CD4-positive, alpha-beta T cell treated with Interferon gamma for 1 hour (primary cell): Measurements from ENCODE around the gene WASL.

Experiments
- DNase-seq: peaks from one replicate; pipeline ENCODE4 v3.0.0-alpha.2; 2020

The WASL gene

DNA sequence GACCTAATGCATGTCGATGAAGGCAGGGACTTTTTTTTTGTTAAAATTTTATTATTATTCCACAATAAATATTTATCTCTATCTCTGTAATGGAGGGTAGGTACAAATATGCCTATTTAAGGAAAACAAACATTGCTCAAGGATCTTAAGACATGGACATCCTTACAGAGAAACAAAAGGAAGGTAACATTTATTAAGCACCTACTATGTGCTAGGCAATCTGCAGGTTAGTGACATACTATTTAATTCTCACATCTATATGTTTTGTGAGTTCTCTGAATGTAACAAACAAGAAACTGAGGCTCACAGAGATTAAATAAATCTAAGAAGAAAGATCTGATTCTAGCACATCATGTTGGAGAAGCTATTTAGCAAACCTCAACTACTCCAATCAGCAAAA, 61.1 kb downstream of the WASL start:
- no peak for DNase-seq

DNA sequence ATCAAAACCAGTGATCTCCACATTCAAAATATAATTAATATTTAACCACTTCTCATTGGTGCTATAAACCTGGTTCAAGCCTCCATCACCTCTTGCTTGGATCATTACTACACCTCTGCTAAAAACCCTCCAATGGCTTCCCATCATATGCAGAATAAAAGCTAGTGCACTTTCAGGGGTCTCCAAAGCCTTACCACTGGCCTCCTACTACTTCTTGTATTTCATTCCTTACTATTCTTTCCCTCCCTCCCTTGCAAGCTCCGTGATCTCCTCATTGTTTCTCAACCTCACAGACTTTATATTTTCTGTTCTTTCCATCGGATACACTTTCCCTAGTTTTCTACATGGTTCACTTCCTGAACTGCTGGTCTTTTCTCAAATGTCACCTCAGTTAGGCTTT, 61.6 kb downstream of the WASL start:
- DNase-seq, result no peak

DNA sequence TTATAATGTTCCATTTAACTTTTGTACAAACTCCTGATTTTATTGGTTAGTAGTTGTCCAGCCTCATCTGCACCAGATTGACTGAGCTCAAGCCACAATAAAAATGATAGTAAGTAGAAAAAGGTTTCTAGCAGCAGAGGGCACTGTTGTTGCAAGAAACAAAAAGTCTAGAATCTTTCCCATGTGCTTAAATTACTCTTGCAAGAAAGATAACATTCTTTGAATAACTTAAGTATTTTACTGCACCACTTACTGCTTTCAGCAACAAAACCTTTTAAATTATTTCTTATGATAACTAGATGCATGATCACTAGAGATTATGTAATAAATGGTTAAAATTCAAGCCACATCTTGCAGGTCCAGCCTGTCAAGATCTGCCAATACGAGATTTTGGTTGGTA, 66.1 kb downstream of the WASL start:
- no peak for DNase-seq

DNA sequence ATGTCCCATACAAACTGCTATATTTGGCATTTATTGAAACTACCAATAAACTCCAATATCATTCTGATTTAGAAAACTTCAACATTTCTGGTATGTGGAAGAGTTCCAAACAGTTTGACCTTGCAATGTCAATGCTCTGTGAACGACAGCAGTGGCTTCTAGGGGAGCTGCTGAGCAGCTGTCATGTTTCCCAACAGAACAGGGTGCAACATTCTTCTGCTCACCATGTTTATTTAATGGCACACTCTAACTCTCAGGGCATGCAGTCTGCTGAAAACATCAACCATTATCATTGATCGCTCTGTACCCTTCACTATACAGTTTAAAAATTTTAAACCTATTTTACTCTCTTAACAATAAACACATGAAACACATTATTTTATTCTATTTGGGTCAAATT, 67.2 kb downstream of the WASL start:
- no peak for DNase-seq

DNA sequence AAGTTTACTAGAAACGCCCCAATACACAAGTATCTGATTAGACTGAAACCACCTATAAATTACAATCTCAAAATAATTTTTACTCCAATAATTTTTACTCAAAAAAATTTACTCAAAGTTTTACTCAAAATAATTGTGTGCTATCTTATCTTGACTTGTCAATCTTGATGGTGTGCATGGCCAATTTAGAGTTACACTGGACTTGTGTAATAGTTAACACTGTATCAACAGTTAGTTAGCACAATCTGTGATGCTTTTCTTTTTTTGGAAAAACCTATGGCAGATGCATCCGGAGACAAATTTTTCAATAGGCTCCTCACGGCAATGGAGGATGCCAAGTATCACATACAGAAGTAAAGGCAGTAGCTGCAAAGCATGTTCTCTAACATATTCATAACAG, 68.2 kb downstream of the WASL start:
- DNase-seq, result no peak

DNA sequence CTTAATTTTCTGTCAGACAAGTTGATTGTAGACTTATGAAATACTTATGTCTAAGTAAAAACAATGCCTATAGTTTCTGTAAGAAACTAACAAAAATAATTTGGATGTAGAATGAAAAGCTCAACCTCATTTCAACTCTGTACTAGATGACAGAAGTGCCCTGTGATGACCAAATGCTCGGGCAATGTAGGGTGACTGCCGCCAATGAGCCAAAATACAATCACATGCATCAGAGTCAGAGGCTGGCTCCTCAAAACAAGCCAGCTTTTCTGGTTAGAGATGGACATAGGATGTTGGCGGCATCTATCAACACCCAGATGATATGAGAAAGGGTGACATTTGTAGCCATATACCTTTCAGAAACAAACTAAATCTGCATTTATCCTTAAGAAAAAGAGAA, 69.2 kb downstream of the WASL start:
- no peak for DNase-seq

DNA sequence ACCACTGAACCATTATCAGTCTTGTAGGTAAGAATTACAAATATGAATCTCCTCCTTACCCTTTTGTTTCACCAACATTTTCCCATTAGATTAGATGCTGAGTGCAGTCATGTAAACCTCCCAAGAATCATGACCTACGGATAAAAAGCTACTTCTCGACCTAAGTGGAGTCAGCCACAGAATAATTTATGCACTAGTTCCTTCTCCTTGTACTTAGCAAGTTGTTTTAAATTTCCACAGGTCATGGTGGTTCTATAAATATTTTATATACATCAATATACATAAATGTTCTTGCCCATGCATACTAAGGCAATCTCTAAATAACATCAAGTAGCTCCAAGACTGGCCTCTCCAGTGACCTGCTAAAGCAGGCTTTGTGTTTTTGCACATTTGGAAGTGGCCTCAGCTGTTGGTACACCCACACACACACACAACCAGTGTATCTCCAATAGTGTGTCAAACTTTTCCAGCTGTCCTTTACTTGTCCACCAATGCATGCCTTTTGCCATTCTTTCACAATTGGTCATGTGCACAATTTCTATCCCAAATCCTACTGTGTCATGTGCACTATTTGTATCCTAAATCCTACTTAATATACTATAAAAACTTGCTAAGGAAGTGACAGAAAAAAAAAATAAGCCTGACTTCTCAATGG, 71.6 kb downstream of the WASL start:
- DNase-seq, result no peak

DNA sequence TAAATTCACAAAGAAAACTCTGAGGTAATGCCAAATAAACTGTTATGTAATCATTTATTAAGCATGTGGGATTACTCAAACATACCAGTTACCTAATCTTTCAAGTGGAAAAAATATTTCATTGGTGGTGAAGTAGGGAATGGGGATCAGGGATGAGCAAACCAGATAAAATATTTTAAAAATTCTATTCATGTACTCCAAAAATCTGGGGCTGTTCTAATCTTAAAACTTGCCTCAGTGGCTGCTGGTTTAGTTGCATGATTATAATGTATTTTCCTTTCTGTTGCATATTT, 73.7 kb downstream of the WASL start:
- no peak for DNase-seq

DNA sequence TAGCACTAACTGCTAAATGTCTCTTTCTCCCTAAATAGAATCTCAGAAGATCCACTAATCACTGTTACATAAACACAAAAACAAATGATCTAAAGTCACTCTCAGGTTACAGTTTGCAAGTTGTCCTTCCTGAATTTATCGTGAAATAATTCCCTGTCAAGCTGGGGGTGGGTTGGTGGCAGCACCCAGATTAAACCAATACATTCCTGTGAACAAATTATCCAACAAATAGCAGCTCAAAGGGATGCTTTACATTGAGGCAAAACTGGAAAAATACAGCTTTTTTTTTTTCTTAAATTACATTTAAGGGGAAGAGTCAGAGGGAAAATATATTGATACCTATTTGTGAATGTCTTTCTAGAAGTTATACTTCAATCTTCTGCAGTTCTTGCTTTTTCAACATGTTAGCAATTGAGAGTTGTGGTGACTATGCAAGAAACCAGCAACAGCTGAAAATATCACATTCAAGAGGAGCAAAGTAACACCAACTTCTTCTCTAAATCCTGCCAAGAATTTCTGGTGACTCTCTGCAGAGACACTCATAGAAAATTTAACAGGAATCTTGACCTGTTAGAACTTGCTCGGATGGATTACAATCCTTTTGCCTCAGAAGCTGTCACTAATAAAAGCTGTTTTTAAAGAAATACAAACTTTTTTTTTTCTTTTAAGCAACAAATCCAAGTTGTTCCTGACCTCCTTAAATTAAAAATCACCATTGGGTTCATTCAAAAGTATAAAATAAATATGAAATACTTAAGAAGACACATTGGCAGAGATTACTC, 74.2 kb downstream of the WASL start:
- no peak for DNase-seq

DNA sequence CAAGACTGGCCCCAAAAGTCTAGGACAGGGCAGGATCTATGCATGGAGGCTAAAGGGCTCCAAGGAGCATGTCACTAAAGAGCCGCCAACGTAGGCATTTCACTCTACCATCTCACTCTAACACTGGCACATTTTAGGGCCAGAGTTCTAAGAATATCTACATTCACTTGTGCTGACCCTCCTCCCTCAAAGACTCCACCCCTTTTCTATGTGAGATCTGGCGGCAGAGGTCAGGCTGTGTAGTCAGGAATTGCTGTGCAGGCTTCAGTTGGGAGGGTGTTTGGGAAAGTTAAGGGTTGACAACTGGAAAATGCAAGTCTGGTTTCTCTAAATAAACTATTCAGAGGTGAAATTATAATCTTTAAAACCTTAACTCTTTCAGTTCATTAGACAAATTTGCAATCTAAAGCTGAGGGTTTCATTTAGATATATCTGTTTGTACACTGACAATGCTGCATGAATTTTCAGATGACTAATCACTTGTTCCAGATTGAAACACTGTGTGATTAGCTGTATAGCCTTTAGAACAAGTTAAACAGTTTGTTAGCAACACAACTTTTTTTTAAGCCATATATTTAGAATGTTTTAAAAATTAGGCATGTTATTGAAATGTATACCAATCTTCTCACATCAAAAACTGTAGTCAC, 74.9 kb downstream of the WASL start:
- DNase-seq, result no peak

DNA sequence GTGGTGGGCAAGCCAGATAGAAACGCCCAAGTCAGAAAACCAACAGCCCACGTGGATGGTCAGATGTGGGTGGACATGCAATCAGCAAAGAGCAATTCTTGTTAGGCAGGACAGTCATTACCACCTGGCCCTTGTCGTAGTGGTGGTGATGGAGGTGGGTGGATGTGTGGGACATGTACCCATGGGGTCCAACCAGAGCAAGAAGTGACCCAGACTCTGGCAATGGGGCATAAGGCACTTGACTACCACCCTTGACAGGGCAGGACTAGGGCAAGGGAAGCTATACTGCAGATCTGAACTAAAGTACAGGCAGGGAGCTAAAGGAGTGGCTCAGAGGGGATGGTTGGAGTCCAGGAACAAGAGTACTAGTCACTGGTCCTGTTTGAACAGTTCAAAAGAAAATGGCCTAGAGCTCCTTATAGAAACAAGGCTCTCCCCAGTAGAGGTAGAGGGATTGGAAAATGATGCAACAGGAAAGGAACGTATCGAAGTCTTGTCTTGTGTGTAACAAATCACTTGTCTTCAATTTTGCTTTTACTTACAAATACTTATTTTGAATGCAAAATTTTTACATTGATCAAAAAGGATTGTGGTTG, 75.6 kb downstream of the WASL start:
- no peak for DNase-seq

DNA sequence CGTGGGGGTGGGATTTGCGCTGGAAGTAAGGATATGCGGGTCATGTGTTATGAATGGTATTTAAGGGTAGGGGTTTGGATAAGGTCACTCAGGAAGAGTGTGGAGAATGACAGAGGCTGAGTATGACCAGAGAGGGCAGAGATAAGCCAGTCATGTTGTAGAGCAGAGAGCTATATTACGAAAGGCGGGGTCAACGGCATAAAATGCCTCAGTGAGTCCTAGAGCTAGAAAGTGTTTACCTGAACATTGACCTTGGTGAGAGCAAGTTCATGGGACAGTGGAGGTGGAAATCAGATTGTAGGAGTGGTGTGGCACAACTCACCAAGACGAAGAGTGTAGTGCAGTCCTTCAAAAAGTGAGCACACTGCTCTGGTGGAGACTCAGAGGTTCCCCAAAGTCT, 79.3 kb downstream of the WASL start:
- DNase-seq, result no peak

DNA sequence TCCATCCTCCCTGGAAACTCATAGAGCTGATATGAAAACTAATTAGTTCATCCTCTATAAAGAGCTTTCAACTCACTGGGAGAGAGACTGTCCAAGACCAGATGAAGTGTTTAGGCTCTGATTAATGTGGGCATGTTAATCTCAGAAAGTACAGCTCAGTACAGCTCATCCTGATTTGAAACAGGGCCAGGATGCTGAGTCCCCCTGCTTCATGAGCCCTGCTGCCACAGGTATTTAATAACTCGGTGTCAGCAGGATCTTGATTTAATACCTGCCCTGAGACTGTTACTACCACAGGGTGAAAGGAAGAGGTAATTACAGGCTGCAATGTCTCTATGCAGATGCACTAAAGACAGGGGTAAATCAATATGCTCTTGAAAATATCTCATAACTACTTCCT, 82.3 kb downstream of the WASL start:
- no peak for DNase-seq

DNA sequence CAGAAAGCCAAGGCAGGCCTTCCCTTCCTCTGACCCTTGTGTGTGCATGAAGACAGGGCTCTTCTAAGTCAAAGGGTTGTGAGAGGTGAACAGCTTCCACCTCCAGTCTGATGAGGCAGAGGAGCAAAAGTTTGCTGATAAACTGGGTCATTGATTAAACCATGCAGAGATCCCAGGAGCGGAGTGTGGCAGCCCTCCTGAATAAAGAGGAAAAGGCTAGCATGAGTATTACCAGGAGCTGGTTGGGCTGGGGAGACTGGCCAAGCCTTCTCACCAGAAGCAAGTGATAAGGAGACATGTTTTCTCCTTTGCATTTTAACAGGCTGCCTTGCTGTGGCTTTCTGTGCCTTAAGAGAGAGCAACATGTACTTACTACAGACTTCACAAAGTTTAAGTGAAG, 82.9 kb downstream of the WASL start:
- no peak for DNase-seq

DNA sequence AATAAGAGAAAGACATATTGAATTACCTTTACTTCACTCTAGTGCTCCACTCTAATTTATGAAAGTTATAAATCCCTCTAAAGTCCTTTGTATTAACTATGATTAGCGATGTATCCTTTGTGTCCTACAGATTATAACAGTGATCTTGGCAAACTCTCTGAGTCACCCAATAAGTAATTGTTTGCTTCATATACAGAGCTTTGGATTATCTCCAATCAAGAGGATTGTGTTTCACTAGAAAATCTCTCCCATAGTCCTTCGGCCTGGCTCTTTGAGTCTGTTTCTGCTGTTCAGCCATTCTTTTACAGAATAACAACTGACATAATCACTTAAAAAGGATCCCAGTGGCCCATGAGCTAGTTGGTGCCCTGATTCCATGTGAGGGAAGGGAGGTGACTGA, 83.6 kb downstream of the WASL start:
- DNase-seq, result no peak

DNA sequence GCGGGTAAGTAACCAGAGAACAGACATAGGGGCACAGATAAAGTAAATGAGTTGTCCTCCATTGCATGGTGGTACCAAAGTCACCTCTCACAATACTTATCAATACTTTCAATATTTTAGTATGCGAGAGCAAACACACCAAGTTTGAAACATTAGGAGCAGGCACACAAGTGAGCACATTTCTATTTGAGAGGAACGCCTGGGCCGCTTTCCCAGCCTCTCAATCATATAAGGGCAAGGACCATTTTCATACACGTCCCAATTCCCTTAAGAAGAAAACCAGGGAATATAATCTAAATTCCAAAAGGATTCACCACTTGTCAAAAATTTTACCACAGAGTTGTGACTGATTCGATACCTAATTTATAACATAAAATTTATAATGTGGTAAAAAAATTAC, 85.6 kb downstream of the WASL start:
- no peak for DNase-seq

DNA sequence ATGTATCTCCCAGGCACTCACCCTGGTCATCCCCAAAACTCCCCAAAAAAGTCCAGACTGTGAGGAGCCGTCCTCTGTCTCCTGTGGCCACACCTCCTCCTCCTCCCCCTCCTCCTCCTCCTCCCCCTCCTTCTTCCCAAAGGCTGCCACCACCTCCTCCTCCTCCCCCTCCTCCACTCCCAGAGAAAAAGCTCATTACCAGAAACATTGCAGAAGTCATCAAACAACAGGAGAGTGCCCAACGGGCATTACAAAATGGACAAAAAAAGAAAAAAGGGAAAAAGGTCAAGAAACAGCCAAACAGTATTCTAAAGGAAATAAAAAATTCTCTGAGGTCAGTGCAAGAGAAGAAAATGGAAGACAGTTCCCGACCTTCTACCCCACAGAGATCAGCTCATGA, 86.0 kb downstream of the WASL start:
- DNase-seq, result no peak

DNA sequence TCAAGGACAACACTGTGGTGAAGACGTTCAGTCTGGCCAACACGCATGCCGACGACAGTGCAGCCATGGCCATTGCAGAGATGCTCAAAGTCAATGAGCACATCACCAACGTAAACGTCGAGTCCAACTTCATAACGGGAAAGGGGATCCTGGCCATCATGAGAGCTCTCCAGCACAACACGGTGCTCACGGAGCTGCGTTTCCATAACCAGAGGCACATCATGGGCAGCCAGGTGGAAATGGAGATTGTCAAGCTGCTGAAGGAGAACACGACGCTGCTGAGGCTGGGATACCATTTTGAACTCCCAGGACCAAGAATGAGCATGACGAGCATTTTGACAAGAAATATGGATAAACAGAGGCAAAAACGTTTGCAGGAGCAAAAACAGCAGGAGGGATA, 86.5 kb downstream of the WASL start:
- no peak for DNase-seq

DNA sequence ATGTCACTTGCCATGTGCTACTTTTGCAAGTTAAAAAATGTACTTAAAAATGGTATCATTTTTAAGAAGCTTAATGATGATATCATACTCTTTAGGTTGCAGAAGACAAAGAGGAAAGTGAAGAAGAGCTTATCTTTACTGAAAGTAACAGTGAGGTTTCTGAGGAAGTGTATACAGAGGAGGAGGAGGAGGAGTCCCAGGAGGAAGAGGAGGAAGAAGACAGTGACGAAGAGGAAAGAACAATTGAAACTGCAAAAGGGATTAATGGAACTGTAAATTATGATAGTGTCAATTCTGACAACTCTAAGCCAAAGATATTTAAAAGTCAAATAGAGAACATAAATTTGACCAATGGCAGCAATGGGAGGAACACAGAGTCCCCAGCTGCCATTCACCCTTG, 87.0 kb downstream of the WASL start:
- no peak for DNase-seq

DNA sequence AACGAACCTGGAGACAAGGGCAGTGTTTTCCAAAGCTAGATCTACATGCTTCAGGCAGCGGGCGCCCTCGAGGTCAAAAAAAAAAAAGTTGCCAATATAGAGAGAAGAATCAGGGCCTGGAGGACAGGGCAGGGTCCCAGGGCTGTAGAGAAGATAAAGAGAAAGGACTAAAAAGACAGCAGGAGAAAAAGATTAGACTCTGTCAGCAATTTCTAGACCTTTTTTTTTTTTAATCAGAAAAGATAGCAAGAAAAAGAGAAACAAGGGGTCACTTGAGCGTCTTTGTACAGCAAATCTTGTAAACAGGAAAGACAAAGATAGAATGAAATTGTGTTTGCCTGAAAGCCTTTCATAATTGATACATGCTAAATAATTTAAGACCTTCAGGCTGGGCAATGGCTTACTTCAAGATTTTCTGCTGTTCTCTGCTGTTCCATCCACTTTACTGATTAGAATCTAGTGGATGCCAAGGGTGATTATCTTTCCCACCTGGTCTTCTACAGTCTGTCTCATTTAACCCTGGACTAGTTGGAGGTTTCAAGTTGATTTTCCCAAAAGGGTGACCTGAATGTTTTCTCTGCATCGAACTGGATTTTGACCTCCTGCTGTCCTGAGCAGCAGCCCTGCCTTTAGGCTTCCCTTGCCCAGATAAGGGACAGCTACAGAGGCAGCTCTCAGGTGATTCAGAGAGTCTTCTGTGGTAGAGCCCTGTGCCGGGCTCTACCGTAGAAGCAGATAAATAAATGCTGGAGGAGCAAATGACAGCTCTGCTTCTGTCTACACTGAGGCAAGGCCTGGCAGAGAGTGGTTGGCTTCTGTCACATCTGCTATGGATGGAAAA, 88.1 kb downstream of the WASL start:
- no peak for DNase-seq

DNA sequence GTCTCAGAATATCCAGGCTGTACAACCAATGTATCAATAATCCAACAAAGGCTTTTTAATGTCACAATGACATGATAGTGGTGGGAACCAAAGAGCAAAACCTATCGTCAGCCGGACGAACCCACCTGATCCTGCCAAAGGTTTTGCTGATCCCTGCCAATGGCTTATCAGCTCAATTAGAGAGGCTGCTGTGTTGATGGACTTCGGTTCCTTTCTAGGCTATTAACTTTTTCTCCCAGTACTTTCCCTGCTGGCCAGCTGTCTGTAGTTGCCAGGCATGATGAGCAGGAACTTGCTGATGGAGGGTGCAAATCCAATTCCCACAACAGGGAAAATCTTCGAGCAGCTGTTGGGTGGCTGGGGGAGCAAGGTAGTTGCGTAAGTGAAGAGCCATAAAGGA, 90.8 kb downstream of the WASL start:
- no peak for DNase-seq

DNA sequence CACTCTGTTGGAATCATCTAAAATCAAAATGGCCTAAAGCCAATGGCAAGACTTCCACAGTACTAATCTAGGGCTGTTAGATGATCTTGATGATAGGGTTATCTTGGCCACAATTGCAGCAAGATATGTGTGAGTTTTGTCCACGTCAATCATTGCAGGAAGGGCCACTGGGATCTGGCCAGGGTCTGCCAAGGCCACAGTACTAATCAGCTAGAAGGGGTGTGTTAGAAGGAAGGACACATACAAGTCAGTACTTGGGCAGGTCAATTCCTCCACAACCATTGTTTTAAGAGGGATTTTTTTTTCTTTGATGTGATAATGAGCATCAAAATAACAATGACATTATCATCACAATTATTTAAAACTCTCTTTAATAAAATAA, 91.5 kb downstream of the WASL start:
- no peak for DNase-seq

DNA sequence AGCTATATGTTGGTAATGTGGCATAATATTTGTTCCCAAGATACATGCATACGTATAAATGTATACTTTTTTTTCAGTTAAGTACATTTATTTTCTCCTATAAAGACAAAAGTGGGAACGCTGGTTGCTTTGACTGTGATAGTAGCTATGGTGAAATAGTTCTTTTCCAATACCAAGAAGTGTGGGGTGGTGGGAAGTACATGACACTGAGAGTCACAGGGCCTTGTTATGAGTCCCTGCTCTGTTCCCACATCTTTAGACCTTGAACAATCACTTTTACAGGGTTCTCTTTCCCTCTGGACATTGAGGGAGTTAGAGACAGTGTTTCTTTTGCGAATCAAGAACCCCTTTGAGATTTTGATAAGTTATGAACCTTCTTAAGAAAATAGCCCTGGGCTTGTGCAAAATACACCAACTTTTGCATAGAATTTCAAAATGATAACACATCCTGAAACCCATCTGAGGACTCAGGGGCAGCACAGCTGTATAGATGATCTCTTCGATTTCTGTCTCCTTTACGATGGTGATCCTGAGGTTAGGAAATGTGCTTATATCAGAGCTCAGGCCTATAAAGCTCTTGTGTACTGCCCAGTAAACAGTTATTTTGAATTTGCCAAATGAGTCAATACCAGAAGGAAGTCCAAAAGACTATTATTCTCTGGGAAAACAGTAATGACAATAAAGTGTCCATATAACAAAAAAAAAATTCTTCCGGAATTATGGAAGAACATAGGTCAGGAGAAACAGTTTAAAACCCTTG, 92.1 kb downstream of the WASL start:
- DNase-seq, result no peak
